ENCODE measurements around the gene SOAT2.

The SOAT2 gene

GRCh38 chr12:53098354-53098981 lies 4.8 kb upstream of the SOAT2 start:
- DNase-seq (ENCODE audit: low read depth, low spot score) = no peak
- Histone ChIP-seq H3K4me3 (ENCODE audit: low read length) (peak overlapping the region; percentile 61; the same call in 1 of the 2 replicates), H3K4me1 (ENCODE audit: control insufficient read depth, insufficient read depth, low read length) (peaks cover 8% of the 10 kb centered on the region), H3K27ac (ENCODE audit: low read length) (no peak overlapping the region), H3K9me3 (ENCODE audit: control insufficient read depth, insufficient read depth, low read length) (no peaks in the 10 kb centered on the region), H3K36me3 (ENCODE audit: control insufficient read depth, insufficient read depth, low read length) (no peaks in the 10 kb centered on the region), H3K27me3 (ENCODE audit: control insufficient read depth, insufficient read depth, low read length) (peaks cover 4% of the 10 kb centered on the region; the same call in 1 of the 2 replicates)
- no CpG with 5 or more reads among the region's 13 CpGs for WGBS (ENCODE audit: insufficient coverage, insufficient read length)

DNA sequence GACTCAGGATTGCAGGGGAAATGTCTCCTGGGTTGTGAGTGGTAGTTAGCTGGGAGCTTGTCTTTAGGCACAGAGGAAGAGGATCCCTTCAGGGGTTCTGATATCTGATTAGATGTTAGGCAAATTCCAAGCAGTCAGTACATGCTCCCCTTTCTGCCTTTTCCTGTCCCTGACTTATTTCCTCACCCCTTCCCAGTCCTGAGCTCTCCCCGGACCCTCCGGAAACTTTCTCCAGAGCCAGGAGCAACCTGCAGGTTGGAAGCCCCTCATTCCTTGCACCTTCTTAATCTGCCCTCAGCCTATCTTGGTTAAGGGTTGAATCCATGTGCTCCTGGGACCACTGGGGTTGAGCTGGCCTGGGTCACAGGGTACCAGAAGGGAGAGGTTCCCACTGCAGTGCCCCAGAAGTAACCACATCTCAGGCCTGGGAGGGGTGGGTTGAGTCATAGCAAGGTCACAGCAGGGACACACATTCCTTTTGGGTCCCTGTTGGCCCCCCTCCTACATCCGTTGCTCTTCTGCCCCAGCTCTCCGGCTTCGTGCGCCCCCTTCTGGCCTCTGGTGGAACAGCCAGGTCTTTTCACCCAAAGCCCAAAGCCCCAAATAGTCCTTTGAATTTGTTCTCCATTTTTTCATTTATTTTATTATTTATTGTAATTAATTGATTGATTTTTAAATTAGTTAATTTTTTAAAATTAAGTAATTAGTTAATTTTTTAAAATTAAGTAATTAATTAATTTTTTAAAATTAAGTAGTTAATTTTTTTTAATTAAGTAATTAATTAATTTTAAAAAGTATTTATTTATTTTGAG lies 4.0 kb upstream of the SOAT2 start:
- H3K27me3 ChIP-seq (ENCODE audit: control insufficient read depth, insufficient read depth, low read length) = peaks cover 4% of the 10 kb centered on the region; the same call in 1 of the 2 replicates
- peaks cover 8% of the 10 kb centered on the region for H3K4me1 ChIP-seq (ENCODE audit: control insufficient read depth, insufficient read depth, low read length)
- no peak for DNase-seq (ENCODE audit: low read depth, low spot score)
- H3K27ac ChIP-seq (ENCODE audit: low read length) = no peak overlapping the region
- H3K9me3 ChIP-seq (ENCODE audit: control insufficient read depth, insufficient read depth, low read length) = no peaks in the 10 kb centered on the region
- no peak overlapping the region for H3K4me3 ChIP-seq (ENCODE audit: low read length)
- no peaks in the 10 kb centered on the region for H3K36me3 ChIP-seq (ENCODE audit: control insufficient read depth, insufficient read depth, low read length)
- no CpG with 5 or more reads among the region's 6 CpGs for WGBS (ENCODE audit: insufficient coverage, insufficient read length)

GRCh38 chr12:53100466-53101151 lies 2.7 kb upstream of the SOAT2 start:
- H3K27me3 ChIP-seq (ENCODE audit: control insufficient read depth, insufficient read depth, low read length) = peaks cover 4% of the 10 kb centered on the region; the same call in 1 of the 2 replicates
- H3K4me3 ChIP-seq (ENCODE audit: low read length) = no peak overlapping the region
- DNase-seq (ENCODE audit: low read depth, low spot score) = no peak
- H3K36me3 ChIP-seq (ENCODE audit: control insufficient read depth, insufficient read depth, low read length) = no peaks in the 10 kb centered on the region
- peaks cover 8% of the 10 kb centered on the region for H3K4me1 ChIP-seq (ENCODE audit: control insufficient read depth, insufficient read depth, low read length)
- WGBS (ENCODE audit: insufficient coverage, insufficient read length) = no CpG with 5 or more reads among the region's 13 CpGs
- H3K9me3 ChIP-seq (ENCODE audit: control insufficient read depth, insufficient read depth, low read length) = no peaks in the 10 kb centered on the region
- H3K27ac ChIP-seq (ENCODE audit: low read length) = no peak overlapping the region

DNA sequence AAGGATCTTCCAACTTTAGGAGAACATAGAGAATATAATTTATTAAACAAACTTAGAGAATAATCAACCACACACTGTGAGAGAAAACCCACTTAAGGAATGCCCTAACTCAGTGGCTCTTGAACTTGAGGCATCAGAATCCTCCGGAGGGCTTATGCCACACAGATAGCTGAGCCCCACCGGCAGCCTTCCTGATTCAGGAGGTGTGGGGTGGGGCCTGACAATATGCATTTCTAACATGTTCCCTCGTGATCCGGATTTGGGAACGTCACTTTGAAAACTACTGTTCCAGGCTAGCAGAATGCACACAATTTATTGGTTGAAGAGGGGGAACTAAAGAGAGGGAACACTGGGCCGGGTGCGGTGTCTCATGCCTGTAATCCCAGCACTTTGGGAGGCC lies 2.0 kb upstream of the SOAT2 start:
- peaks cover 4% of the 10 kb centered on the region; the same call in 1 of the 2 replicates for H3K27me3 ChIP-seq (ENCODE audit: control insufficient read depth, insufficient read depth, low read length)
- no peak overlapping the region for H3K27ac ChIP-seq (ENCODE audit: low read length)
- no peaks in the 10 kb centered on the region for H3K36me3 ChIP-seq (ENCODE audit: control insufficient read depth, insufficient read depth, low read length)
- no peak for DNase-seq (ENCODE audit: low read depth, low spot score)
- H3K4me3 ChIP-seq (ENCODE audit: low read length) = no peak overlapping the region
- no CpG with 5 or more reads among the region's 7 CpGs for WGBS (ENCODE audit: insufficient coverage, insufficient read length)
- H3K9me3 ChIP-seq (ENCODE audit: control insufficient read depth, insufficient read depth, low read length) = no peaks in the 10 kb centered on the region
- peaks cover 5% of the 10 kb centered on the region for H3K4me1 ChIP-seq (ENCODE audit: control insufficient read depth, insufficient read depth, low read length)

DNA sequence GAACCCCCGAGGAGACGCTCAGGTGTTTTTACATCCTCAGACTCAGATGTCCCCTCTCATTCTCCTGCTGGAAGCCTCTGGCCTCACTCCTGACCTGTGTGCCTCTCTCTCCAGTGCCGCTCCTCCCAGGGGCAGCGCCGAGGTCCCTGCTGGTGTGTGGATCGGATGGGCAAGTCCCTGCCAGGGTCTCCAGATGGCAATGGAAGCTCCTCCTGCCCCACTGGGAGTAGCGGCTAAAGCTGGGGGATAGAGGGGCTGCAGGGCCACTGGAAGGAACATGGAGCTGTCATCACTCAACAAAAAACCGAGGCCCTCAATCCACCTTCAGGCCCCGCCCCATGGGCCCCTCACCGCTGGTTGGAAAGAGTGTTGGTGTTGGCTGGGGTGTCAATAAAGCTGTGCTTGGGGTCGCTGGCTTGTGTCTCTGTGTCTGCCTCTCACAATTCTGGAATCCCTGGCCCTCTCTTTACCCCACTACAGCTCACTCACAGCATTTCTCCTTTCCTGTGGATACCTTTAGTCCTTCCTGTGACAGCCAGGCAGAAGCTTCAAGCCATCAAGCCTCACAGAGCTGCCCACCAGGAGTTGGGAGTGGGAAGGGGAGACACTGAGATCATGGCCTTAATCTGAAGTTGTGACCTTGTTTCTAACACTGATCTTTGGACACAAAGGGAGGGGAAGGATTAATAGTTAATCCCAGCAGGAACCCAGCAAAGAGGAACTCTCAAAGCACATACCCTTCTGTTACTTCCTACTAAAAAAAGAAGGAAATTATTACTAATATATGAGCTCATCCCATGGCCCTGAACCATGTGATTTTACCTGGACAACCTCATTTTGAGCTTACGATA lies 1.1 kb upstream of the SOAT2 start:
- H3K27me3 ChIP-seq (ENCODE audit: control insufficient read depth, insufficient read depth, low read length) = peaks cover 4% of the 10 kb centered on the region; the same call in 1 of the 2 replicates
- no peaks in the 10 kb centered on the region for H3K36me3 ChIP-seq (ENCODE audit: control insufficient read depth, insufficient read depth, low read length)
- no peaks in the 10 kb centered on the region for H3K9me3 ChIP-seq (ENCODE audit: control insufficient read depth, insufficient read depth, low read length)
- H3K4me1 ChIP-seq (ENCODE audit: control insufficient read depth, insufficient read depth, low read length) = peaks cover 3% of the 10 kb centered on the region; the same call in 1 of the 2 replicates
- H3K27ac ChIP-seq (ENCODE audit: low read length) = no peak overlapping the region
- no peak for DNase-seq (ENCODE audit: low read depth, low spot score)
- no peak overlapping the region for H3K4me3 ChIP-seq (ENCODE audit: low read length)
- WGBS (ENCODE audit: insufficient coverage, insufficient read length) = no CpG with 5 or more reads among the region's 12 CpGs

GRCh38 chr12:53103860-53104305 lies 597 bp downstream of the SOAT2 start:
- H3K9me3 ChIP-seq (ENCODE audit: control insufficient read depth, insufficient read depth, low read length) = no peaks in the 10 kb centered on the region

GRCh38 chr12:53105256-53105655 lies 2.0 kb downstream of the SOAT2 start:
- no CpG with 5 or more reads among the region's 8 CpGs for WGBS (ENCODE audit: insufficient coverage, insufficient read length)
- Histone ChIP-seq H3K4me1 (ENCODE audit: control insufficient read depth, insufficient read depth, low read length) (no peaks in the 10 kb centered on the region), H3K4me3 (ENCODE audit: low read length) (no peak overlapping the region), H3K36me3 (ENCODE audit: control insufficient read depth, insufficient read depth, low read length) (no peaks in the 10 kb centered on the region), H3K27me3 (ENCODE audit: control insufficient read depth, insufficient read depth, low read length) (no peaks in the 10 kb centered on the region), H3K27ac (ENCODE audit: low read length) (no peak overlapping the region), H3K9me3 (ENCODE audit: control insufficient read depth, insufficient read depth, low read length) (no peaks in the 10 kb centered on the region)
- DNase-seq (ENCODE audit: low read depth, low spot score) = no peak

More at GRCh38 chr12:53103860-53104305, 597 bp downstream of the SOAT2 start:
- no peak for DNase-seq (ENCODE audit: low read depth, low spot score)
- no peak overlapping the region for H3K4me3 ChIP-seq (ENCODE audit: low read length)
- H3K4me1 ChIP-seq (ENCODE audit: control insufficient read depth, insufficient read depth, low read length) = peaks cover 3% of the 10 kb centered on the region; the same call in 1 of the 2 replicates
- H3K36me3 ChIP-seq (ENCODE audit: control insufficient read depth, insufficient read depth, low read length) = no peaks in the 10 kb centered on the region
- no CpG with 5 or more reads among the region's 3 CpGs for WGBS (ENCODE audit: insufficient coverage, insufficient read length)
- H3K27me3 ChIP-seq (ENCODE audit: control insufficient read depth, insufficient read depth, low read length) = peaks cover 1% of the 10 kb centered on the region; the same call in 1 of the 2 replicates
- no peak overlapping the region for H3K27ac ChIP-seq (ENCODE audit: low read length)

GRCh38 chr12:53105712-53106439 lies 2.6 kb downstream of the SOAT2 start:
- no peaks in the 10 kb centered on the region for H3K4me1 ChIP-seq (ENCODE audit: control insufficient read depth, insufficient read depth, low read length)
- no CpG with 5 or more reads among the region's 7 CpGs for WGBS (ENCODE audit: insufficient coverage, insufficient read length)

DNA sequence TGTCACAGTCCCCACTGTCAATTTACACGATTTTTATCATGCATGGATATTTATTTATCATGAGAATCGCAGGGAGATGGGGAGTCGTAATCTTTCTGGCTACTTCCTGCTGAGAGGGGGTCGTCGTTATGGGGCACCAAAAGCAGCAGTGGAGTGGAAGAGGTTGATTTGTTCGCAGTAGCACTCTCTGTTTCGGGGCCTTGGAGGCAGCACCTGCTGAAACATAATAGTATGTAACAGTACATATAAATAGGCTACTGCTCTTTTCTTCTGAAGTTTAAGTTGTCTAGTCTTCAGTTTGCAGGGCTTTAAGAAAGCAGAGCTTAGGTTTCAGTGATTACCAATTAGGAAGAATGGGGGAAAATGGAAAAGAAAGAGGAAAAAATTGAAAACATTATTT lies 3.8 kb downstream of the SOAT2 start:
- Histone ChIP-seq H3K27me3 (ENCODE audit: control insufficient read depth, insufficient read depth, low read length) (no peaks in the 10 kb centered on the region), H3K4me1 (ENCODE audit: control insufficient read depth, insufficient read depth, low read length) (no peaks in the 10 kb centered on the region), H3K4me3 (ENCODE audit: low read length) (no peak overlapping the region), H3K9me3 (ENCODE audit: control insufficient read depth, insufficient read depth, low read length) (no peaks in the 10 kb centered on the region), H3K36me3 (ENCODE audit: control insufficient read depth, insufficient read depth, low read length) (no peaks in the 10 kb centered on the region), H3K27ac (ENCODE audit: low read length) (no peak overlapping the region)
- no CpG with 5 or more reads among the region's 7 CpGs for WGBS (ENCODE audit: insufficient coverage, insufficient read length)
- no peak for DNase-seq (ENCODE audit: low read depth, low spot score)

More at GRCh38 chr12:53105712-53106439, 2.6 kb downstream of the SOAT2 start:
- Histone ChIP-seq H3K27me3 (ENCODE audit: control insufficient read depth, insufficient read depth, low read length) (no peaks in the 10 kb centered on the region), H3K4me3 (ENCODE audit: low read length) (no peak overlapping the region), H3K36me3 (ENCODE audit: control insufficient read depth, insufficient read depth, low read length) (no peaks in the 10 kb centered on the region), H3K27ac (ENCODE audit: low read length) (no peak overlapping the region), H3K9me3 (ENCODE audit: control insufficient read depth, insufficient read depth, low read length) (no peaks in the 10 kb centered on the region)
- DNase-seq (ENCODE audit: low read depth, low spot score) = no peak
